Uterus (tissue), 2 donors: Measurements from ENCODE around the gene IDH3A.

Experiments
- POLR2A ChIP-seq, 2 donors: fragments of 450-650 bp; IDR thresholded peaks; one replicate each; pipeline ENCODE4 v1.6.1; 2016; ENCODE audit warnings: antibody characterized with exemption in 2 of 2, mild to moderate bottlenecking in 1 of 2, moderate library complexity in 1 of 2
- TF ChIP-seq, protein P1 (sequence below), 4 experiments: fragments of 200-600 bp in 2 of 4; fragments of 450-650 bp in 2 of 4; sonication (generic) in 2 of 4; IDR thresholded peaks; one replicate each; pipeline ENCODE4 v1.5.1; 2016 to 2019; ENCODE audit warnings: antibody characterized with exemption in 4 of 4, mild to moderate bottlenecking in 2 of 4, moderate library complexity in 1 of 4

DNA sequence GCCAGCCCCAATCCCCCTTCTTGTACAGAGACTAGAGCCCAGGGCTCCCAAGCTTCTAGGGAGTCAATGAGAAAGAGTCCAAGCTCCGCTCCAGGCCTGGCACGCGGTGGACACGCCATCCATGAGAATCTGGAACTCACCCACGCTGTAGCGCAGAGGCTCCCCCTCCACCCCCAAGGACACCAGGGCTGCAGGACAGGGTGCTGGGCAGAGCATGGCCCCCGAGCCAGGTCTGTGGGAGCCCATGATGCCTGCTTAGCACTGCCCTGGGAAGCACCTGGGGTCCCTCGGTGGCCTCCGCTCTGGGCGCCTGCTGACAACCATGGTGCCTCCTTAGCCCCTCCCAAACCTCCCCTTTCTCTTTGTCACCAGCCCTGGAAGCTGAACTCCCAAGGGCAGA is 56.7 kb downstream of the IDH3A start:
- TF ChIP-seq POLR2A (IDR thresholded peaks at IDR 0.05): no peak
- TF ChIP-seq, protein P1, sequence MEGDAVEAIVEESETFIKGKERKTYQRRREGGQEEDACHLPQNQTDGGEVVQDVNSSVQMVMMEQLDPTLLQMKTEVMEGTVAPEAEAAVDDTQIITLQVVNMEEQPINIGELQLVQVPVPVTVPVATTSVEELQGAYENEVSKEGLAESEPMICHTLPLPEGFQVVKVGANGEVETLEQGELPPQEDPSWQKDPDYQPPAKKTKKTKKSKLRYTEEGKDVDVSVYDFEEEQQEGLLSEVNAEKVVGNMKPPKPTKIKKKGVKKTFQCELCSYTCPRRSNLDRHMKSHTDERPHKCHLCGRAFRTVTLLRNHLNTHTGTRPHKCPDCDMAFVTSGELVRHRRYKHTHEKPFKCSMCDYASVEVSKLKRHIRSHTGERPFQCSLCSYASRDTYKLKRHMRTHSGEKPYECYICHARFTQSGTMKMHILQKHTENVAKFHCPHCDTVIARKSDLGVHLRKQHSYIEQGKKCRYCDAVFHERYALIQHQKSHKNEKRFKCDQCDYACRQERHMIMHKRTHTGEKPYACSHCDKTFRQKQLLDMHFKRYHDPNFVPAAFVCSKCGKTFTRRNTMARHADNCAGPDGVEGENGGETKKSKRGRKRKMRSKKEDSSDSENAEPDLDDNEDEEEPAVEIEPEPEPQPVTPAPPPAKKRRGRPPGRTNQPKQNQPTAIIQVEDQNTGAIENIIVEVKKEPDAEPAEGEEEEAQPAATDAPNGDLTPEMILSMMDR (IDR thresholded peaks at IDR 0.05): no peak
